PFSK-1 (cell line): Measurements from ENCODE around the gene CHDH.

Experiments
- FOXP2 ChIP-seq: optimal IDR thresholded peaks from 2 replicates; pipeline ENCODE3; 2011; ENCODE audit warnings: borderline replicate concordance, control low read depth, inconsistent platforms; ENCODE audit not compliant: insufficient read depth; ENCODE audit errors: extremely low read length, extremely low read depth
- POLR2AphosphoS5 ChIP-seq: IDR thresholded peaks from 2 replicates; pipeline ENCODE4 v1.6.1; 2012; ENCODE audit warnings: low read depth, mild to moderate bottlenecking, control low read depth, low read length, moderate library complexity
- SIN3A ChIP-seq: IDR thresholded peaks from 2 replicates; pipeline ENCODE4 v1.6.1; 2012; ENCODE audit warnings: mild to moderate bottlenecking, low read length, moderate library complexity, borderline replicate concordance; ENCODE audit not compliant: insufficient read depth
- TAF1 ChIP-seq: IDR thresholded peaks from 2 replicates; pipeline ENCODE4 v1.6.1; 2012; ENCODE audit warnings: low read length, control low read depth, borderline replicate concordance; ENCODE audit not compliant: insufficient read depth
- TF ChIP-seq, protein P1 (sequence below), 2 experiments: IDR thresholded peaks; 2 replicates each; pipeline versions ENCODE4 v1.6.1 to v1.8.0; 2011 to 2012; ENCODE audit warnings: low read depth in 2 of 2, low read length in 2 of 2, control low read depth in 1 of 2, inconsistent platforms in 1 of 2, mild to moderate bottlenecking in 1 of 2, moderate library complexity in 1 of 2; ENCODE audit not compliant: insufficient read depth in 1 of 2

CHDH gene

DNA sequence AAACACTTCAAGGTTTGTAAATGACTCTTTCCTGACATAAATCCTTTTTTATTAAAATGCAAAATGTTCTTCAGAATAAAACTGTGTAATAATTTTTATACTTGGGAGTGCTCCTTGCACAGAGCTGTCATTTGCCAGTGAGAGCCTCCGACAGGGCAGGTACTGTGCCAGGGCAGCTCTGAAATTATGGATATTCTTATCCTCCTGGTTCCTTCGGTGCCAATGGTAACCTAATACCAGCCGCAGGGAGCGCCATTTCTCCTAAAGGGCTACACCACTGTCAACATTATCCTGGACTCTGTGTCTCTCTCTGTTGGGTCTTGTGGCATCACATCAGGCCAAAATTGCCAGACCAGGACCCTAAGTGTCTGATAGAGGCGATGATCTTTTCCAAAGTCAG is 33.0 kb downstream of the CHDH start:
- TF ChIP-seq POLR2AphosphoS5 (no peak), FOXP2 (no peak), SIN3A (no peak), TAF1 (no peak)
- TF ChIP-seq, protein P1, sequence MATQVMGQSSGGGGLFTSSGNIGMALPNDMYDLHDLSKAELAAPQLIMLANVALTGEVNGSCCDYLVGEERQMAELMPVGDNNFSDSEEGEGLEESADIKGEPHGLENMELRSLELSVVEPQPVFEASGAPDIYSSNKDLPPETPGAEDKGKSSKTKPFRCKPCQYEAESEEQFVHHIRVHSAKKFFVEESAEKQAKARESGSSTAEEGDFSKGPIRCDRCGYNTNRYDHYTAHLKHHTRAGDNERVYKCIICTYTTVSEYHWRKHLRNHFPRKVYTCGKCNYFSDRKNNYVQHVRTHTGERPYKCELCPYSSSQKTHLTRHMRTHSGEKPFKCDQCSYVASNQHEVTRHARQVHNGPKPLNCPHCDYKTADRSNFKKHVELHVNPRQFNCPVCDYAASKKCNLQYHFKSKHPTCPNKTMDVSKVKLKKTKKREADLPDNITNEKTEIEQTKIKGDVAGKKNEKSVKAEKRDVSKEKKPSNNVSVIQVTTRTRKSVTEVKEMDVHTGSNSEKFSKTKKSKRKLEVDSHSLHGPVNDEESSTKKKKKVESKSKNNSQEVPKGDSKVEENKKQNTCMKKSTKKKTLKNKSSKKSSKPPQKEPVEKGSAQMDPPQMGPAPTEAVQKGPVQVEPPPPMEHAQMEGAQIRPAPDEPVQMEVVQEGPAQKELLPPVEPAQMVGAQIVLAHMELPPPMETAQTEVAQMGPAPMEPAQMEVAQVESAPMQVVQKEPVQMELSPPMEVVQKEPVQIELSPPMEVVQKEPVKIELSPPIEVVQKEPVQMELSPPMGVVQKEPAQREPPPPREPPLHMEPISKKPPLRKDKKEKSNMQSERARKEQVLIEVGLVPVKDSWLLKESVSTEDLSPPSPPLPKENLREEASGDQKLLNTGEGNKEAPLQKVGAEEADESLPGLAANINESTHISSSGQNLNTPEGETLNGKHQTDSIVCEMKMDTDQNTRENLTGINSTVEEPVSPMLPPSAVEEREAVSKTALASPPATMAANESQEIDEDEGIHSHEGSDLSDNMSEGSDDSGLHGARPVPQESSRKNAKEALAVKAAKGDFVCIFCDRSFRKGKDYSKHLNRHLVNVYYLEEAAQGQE (IDR thresholded peaks at IDR 0.05; ENCODE audit: insufficient read depth in 1 of 2, low read depth in 2 of 2, low read length in 2 of 2): no peak

DNA sequence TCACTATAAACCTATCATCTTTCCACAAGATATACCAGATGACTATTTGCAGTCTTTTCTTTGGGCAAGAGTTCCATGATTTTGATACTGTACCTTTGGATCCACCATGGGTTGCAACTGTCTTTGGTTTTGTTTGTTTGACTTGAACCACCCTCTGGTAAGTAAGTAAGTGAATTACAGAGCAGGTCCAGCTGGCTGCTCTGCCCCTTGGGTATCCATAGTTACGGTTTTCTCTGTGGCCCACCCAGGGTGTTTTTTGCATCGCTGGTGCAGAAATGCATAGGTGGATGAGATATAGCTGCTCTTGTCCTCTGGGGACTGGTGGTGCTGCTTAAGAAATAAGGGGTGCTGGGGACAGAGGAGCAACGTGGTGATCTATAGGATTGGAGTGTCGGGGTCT is 33.8 kb downstream of the CHDH start:
- no peak for TF ChIP-seq TAF1

DNA sequence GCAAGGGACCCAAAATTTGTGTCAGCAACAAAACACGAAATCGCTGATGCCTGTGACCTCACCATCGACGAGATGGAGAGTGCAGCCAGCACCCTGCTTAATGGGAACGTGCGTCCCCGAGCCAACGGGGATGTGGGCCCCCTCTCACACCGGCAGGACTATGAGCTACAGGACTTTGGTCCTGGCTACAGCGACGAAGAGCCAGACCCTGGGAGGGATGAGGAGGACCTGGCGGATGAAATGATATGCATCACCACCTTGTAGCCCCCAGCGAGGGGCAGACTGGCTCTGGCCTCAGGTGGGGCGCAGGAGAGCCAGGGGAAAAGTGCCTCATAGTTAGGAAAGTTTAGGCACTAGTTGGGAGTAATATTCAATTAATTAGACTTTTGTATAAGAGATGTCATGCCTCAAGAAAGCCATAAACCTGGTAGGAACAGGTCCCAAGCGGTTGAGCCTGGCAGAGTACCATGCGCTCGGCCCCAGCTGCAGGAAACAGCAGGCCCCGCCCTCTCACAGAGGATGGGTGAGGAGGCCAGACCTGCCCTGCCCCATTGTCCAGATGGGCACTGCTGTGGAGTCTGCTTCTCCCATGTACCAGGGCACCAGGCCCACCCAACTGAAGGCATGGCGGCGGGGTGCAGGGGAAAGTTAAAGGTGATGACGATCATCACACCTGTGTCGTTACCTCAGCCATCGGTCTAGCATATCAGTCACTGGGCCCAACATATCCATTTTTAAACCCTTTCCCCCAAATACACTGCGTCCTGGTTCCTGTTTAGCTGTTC is 34.9 kb downstream of the CHDH start:
- TF ChIP-seq POLR2AphosphoS5: no peak
- TF ChIP-seq, protein P1 (IDR thresholded peaks at IDR 0.05; ENCODE audit: insufficient read depth in 1 of 2, low read depth in 2 of 2, low read length in 2 of 2): no peak
- TF ChIP-seq FOXP2: no peak
- TF ChIP-seq SIN3A: no peak
- TF ChIP-seq TAF1: no peak

DNA sequence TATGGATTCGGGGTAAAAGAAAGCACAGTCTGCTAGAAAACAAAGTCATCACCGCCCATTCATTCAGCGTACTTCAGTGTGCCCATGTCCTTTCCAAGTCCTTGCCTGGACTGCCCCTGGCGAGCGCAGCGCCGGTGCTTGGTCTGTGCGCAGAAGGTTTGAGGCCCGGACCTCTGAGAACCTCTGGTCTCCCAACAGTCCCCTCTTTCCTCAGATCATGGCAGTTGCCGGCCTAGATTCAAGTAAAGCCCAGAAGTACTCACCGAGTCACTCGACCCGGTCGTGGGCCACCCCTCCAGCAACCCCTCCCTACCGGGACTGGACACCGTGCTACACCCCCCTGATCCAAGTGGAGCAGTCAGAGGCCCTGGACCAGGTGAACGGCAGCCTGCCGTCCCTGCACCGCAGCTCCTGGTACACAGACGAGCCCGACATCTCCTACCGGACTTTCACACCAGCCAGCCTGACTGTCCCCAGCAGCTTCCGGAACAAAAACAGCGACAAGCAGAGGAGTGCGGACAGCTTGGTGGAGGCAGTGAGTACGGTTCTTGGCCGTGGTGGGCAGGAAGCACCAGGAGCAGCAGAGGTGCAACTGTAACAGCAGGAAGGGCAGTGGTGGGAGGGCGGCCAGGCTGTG is 36.3 kb downstream of the CHDH start:
- TF ChIP-seq TAF1 (no peak), POLR2AphosphoS5 (no peak), FOXP2 (no peak), SIN3A (no peak)
- TF ChIP-seq, protein P1 (IDR thresholded peaks at IDR 0.05; ENCODE audit: insufficient read depth in 1 of 2, low read depth in 2 of 2, low read length in 2 of 2): no peak

DNA sequence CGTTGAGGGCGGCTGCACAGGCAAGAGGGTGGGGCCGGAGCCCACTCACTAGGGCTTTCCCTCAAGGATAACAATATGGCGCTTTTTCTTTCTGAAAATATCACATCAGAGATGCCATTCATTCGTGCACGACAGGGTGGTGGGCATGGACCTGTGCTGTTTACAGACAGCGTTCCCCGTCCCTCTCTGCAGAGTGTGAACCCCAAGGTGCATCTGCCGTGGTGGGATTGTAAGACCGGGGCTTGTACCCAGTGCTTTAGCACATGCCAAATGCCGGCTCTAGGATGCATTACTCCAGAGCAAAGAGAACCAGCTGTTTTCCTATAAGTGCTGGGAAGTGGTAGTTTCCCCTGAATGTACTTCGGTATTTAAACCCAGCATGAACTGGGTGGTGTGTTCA is 37.0 kb downstream of the CHDH start:
- TF ChIP-seq SIN3A (no peak), POLR2AphosphoS5 (no peak), FOXP2 (no peak), TAF1 (no peak)
- TF ChIP-seq, protein P1 (IDR thresholded peaks at IDR 0.05; ENCODE audit: insufficient read depth in 1 of 2, low read depth in 2 of 2, low read length in 2 of 2): no peak
